Measurements from ENCODE around the gene PAX9. TPM values are rescaled to one million over a fixed set of nuclear protein-coding genes. Genes with fewer than 3 reads are reported as not detected.

Gene PAX9
- total RNA-seq, 1 donor from 2014 or later = not detected

Other genes starting within 250 kb of the PAX9 start
- not detected in 2 replicates for gene NKX2-1, start 141.6 kb upstream of the PAX9 start, total RNA-seq
- not detected in 2 replicates for gene NKX2-8, start 79.2 kb upstream of the PAX9 start, total RNA-seq